ENCODE data around the gene GASK1A.

GASK1A gene

DNA sequence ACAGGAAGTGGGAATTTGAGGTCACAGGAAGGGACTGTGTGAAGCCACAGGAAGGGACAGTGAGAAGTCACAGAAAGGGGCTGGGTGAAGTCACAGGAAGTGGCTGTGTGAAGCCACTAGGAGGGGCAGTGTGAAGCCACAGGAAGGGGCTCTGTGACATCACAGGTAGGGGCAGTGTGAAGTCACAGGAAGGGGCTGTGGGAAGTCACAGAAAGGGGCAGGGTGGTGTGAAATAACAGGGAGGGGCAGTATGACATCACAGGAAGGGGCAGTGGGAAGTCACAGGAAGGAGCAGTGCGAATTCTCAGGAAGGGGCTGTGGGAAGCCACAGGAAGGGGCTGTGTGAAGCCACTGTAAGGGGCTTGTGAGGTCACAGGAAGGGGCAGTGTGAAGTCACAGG is 35.8 kb downstream of the GASK1A start:
- no peak overlapping the region for H3K4me3 ChIP-seq (replicated peaks; ENCODE audit: low read depth, low read length)
- DNase-seq (ENCODE audit: low read depth), result no peak
- TF ChIP-seq CTCF (IDR thresholded peaks at IDR 0.05; ENCODE audit: low read length, missing control alignments), result no peak

DNA sequence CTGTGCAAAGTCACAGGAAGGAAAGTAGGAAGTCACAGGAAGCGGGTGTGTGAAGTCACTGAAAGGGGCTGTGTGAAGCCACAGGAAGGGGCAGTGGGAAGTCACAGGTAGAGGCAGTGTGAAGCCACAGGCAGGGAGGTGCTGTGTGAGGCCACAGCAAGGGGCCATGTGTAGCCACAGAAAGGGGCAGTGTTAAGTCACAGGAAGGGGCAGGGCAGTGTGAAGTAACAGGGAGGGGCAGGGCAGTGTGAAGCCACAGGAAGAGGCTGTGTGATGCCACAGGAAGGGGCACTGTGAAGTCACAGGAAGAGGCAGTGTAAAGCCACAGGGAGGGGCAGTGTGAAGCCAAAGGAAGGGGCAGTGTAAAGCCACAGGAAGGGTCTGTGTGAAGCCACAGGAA is 36.5 kb downstream of the GASK1A start:
- H3K4me3 ChIP-seq (replicated peaks; ENCODE audit: low read depth, low read length), result no peak overlapping the region
- no peak for DNase-seq (ENCODE audit: low read depth)
- no peak for TF ChIP-seq CTCF (IDR thresholded peaks at IDR 0.05; ENCODE audit: low read length, missing control alignments)

GRCh38 chr3:43015991-43016865 is 37.1 kb downstream of the GASK1A start:
- no peak for DNase-seq (ENCODE audit: low read depth)
- H3K4me3 ChIP-seq (replicated peaks; ENCODE audit: low read depth, low read length), result no peak overlapping the region
- no peak for TF ChIP-seq CTCF (IDR thresholded peaks at IDR 0.05; ENCODE audit: low read length, missing control alignments)

DNA sequence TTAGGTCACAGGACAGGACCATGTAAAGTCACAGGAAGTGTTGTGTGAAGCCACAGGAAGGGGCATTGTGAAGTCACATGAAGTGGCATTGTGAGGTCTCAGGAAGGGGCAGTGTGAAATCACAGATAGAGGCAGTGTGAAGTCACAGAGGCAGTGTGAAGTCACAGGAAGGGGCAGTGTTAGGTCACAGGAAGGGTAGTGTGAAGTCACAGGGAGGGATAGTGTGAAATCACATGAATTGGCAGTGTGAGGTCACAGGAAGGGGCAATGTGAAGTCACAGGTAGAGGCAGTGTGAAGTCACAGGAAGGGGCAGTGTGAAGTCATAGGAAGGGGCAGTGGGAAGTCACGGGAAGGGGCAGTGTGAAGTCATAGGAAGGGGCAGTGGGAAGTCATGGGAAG is 37.9 kb downstream of the GASK1A start:
- no peak for TF ChIP-seq CTCF (IDR thresholded peaks at IDR 0.05; ENCODE audit: low read length, missing control alignments)
- no peak overlapping the region for H3K4me3 ChIP-seq (replicated peaks; ENCODE audit: low read depth, low read length)
- DNase-seq (ENCODE audit: low read depth), result no peak

DNA sequence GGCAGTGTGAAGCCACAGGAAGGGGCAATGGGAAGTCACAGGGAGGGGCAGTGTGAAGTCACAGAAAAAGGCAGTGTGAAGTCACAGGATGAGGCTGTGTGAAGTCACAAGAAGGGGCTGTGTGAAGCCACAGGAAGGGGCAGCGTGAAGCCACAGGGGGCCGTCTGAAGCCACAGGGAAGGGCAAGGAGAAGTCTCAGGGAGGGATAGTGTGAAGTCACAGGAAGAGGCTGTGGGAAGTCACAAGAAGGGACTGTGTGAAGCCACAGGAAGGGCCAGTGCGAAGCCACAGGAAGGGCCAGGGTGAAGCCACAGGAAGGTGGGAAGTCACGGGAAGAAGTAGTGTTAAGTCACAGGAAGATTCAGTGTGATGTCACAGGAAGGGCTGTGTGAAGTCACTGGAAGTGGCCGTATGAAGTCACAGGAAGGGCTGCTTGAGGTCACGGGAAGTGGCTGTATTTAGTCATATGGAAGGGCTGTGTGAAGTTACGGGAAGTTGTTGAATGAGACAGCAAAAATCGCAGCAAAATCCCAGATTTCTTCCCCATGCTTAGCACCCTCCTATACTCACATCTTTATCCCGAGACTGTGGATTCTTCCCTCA is 38.6 kb downstream of the GASK1A start:
- H3K4me3 ChIP-seq (replicated peaks; ENCODE audit: low read depth, low read length), result no peak overlapping the region
- no peak for DNase-seq (ENCODE audit: low read depth)
- no peak for TF ChIP-seq CTCF (IDR thresholded peaks at IDR 0.05; ENCODE audit: low read length, missing control alignments)

GRCh38 chr3:43018246-43018645 is 39.1 kb downstream of the GASK1A start:
- DNase-seq (ENCODE audit: low read depth), result no peak
- H3K4me3 ChIP-seq (replicated peaks; ENCODE audit: low read depth, low read length), result no peak overlapping the region
- TF ChIP-seq CTCF (IDR thresholded peaks at IDR 0.05; ENCODE audit: low read length, missing control alignments), result no peak
